HepG2 (cell line): ENCODE results near the gene ADAMTS15. TPM values are rescaled to one million over a fixed set of nuclear protein-coding genes. Genes with fewer than 3 reads are reported as not detected.

Experiments used
- ATAC-seq: fragments of 200-7000 bp; cut with Tn5 transposase; 3 replicates; pipeline ENCODE4 v1.9.1; 2020; ENCODE audit warnings: mild to moderate bottlenecking, moderate library complexity
- BruUV-seq: library from RNA; stranded (reverse); fragments of 400-500 nt; replicated peaks from 2 replicates; lab custom pipeline; 2021; lab: Mats Ljungman, UMichigan
- CTCF ChIA-PET: fragments of 300-600 bp; formaldehyde crosslinking; extraction: SDS; loops from one replicate; lab custom pipeline; 2021; ENCODE audit warnings: low total read pairs, inconsistent platforms, low intra/inter-chr PET ratio; lab: Yijun Ruan, JAX
- POLR2A ChIA-PET: fragments of 350-600 bp; sonication (Branson Sonifier 250); formaldehyde crosslinking; loops from one replicate; lab custom pipeline; 2020; ENCODE audit warnings: antibody characterized with exemption, inconsistent platforms; lab: Yijun Ruan, JAX
- DNase-seq: peaks from one replicate; pipeline ENCODE4 v3.0.0-alpha.2; 2015; ENCODE audit warnings: low spot score
- FAIRE-seq: peaks from 3 replicates; lab custom pipeline; 2011; peaks lifted over from hg19 to GRCh38; lab: Jason Lieb, UNC
- H2AFZ ChIP-seq: one replicate; pipeline ENCODE4 v1.6.1; 2011; ENCODE audit warnings: low read length, inconsistent platforms
- H3K27ac ChIP-seq: fragments of 300-600 bp; 3 replicates; pipeline ENCODE4 v1.8.0; 2011; ENCODE audit warnings: mixed run types, mild to moderate bottlenecking, mixed read lengths, low read length, inconsistent platforms; ENCODE audit not compliant: insufficient read depth; ENCODE audit errors: extremely low read length
- H3K27me3 ChIP-seq, 2 experiments: fragments of 200-600 bp in 1 of 2; 2 replicates in 1 of 2; 3 replicates in 1 of 2; pipeline versions ENCODE4 v1.6.0 to v1.8.0; 2011; ENCODE audit warnings: low read length in 2 of 2, mild to moderate bottlenecking in 2 of 2, moderate library complexity in 2 of 2, inconsistent platforms in 1 of 2; ENCODE audit not compliant: insufficient read depth in 2 of 2, control insufficient read depth in 1 of 2
- H3K36me3 ChIP-seq, 2 experiments: fragments of 200-600 bp in 1 of 2; replicated peaks in 1 of 2; 2 replicates in 1 of 2; 3 replicates in 1 of 2; pipeline versions ENCODE4 v1.5.1 to v1.8.0; 2011; ENCODE audit warnings: low read length in 2 of 2, inconsistent platforms in 1 of 2; ENCODE audit not compliant: insufficient read depth in 2 of 2, control insufficient read depth in 1 of 2
- H3K4me1 ChIP-seq: 2 replicates; pipeline ENCODE4 v1.5.1; 2012; ENCODE audit warnings: low read length, inconsistent platforms; ENCODE audit not compliant: insufficient read depth
- H3K4me2 ChIP-seq: 2 replicates; pipeline ENCODE4 v1.6.0; 2011; ENCODE audit warnings: low read depth, low read length, inconsistent platforms
- H3K4me3 ChIP-seq, 3 experiments: fragments of 200-600 bp in 1 of 3; sonication (generic), shearing (Covaris generic) in 1 of 3; replicated peaks in 1 of 3; 2 replicates each; pipeline ENCODE4 v1.5.1; 2011 to 2016; ENCODE audit warnings: low read length in 3 of 3, inconsistent platforms in 2 of 3, low read depth in 2 of 3, mild to moderate bottlenecking in 2 of 3, control low read depth in 1 of 3, mixed read lengths in 1 of 3; ENCODE audit not compliant: insufficient read depth in 1 of 3
- H3K79me2 ChIP-seq: one replicate; pipeline ENCODE4 v1.6.1; 2011; ENCODE audit warnings: low read length, inconsistent platforms; ENCODE audit not compliant: insufficient read depth
- H3K9ac ChIP-seq: 2 replicates; pipeline ENCODE4 v1.6.0; 2011; ENCODE audit warnings: mild to moderate bottlenecking, low read depth, low read length, inconsistent platforms; ENCODE audit not compliant: insufficient read depth
- H3K9me3 ChIP-seq: 2 replicates; pipeline ENCODE4 v1.5.1; 2012; ENCODE audit warnings: mild to moderate bottlenecking, low read length
- H4K20me1 ChIP-seq: 2 replicates; pipeline ENCODE4 v1.6.0; 2011; ENCODE audit warnings: inconsistent platforms, mild to moderate bottlenecking, low read length, moderate library complexity; ENCODE audit not compliant: insufficient read depth
- HES4 ChIP-seq: sonication (generic); formaldehyde crosslinking; IDR thresholded peaks from 2 replicates; pipeline ENCODE4 v1.9.0; 2021; ENCODE audit warnings: mild to moderate bottlenecking, missing genetic modification reagents, borderline replicate concordance
- ISX ChIP-seq: sonication (generic); formaldehyde crosslinking; conservative IDR thresholded peaks from 2 replicates; pipeline ENCODE4 v1.5.0; 2020; ENCODE audit warnings: missing genetic modification reagents
- NFE2L1 ChIP-seq: sonication (generic); formaldehyde crosslinking; IDR thresholded peaks from 2 replicates; pipeline ENCODE4 v1.4.0; 2020; ENCODE audit warnings: missing genetic modification reagents, mild to moderate bottlenecking, borderline replicate concordance
- ZNF460 ChIP-seq: sonication (generic); formaldehyde crosslinking; IDR thresholded peaks from 2 replicates; pipeline ENCODE4 v1.5.1; 2020; ENCODE audit warnings: missing genetic modification reagents, mild to moderate bottlenecking, borderline replicate concordance
- ZNF816 ChIP-seq: sonication (generic); formaldehyde crosslinking; IDR thresholded peaks from 2 replicates; pipeline ENCODE4 v1.8.0; 2022; ENCODE audit warnings: missing genetic modification reagents, mild to moderate bottlenecking, borderline replicate concordance
- WGBS: methylation state at CpG from one replicate; pipeline ENCODE4 v1.1.6; 2017; ENCODE audit warnings: low lambda C conversion rate; 5-methylcytosine and 5-hydroxymethylcytosine counted together
- in situ Hi-C: cut with HindIII; loops from 2 replicates; pipeline ENCODE4 v1.10.0; 2017; ENCODE audit warnings: low pct_unique_long_range_greater_than_20kb; ENCODE audit not compliant: extremely low pct_ligation_motif_present
- intact Hi-C: fragments of 100-400 bp; cut with micrococcal nuclease; formaldehyde crosslinking; loops from one replicate; pipeline ENCODE4 v1.10.0; 2022; ENCODE audit not compliant: unreplicated experiment
- polyA plus RNA-seq, 8 experiments: library from polyadenylated mRNA; depleted of rRNA in 3 of 8; stranded (reverse) in 7 of 8; unstranded in 1 of 8; fragments of >200 nt; fragmentation: Illumina TruSeq in 4 of 8; extraction: Trizol in 4 of 8; gene quantifications; 2 replicates each; pipeline versions ENCODE4 v1.2.1 to v1.2.3, GENCODE V29; 2011 to 2016; ENCODE audit warnings: low read depth in 4 of 8, missing spikeins in 1 of 8, mixed read lengths in 1 of 8; ENCODE audit not compliant: insufficient read depth in 1 of 8
- total RNA-seq, 5 experiments: library from RNA; depleted of rRNA; stranded (reverse); fragments of >200 nt; fragmentation: Illumina TruSeq; extraction: Trizol; gene quantifications; 2 replicates each; pipeline ENCODE4 v1.2.3, GENCODE V29; 2016; ENCODE audit warnings: low read depth in 1 of 5
- TF ChIP-seq, protein P1 (sequence below): sonication (generic); formaldehyde crosslinking; IDR thresholded peaks from 2 replicates; pipeline ENCODE4 v1.5.1; 2020; ENCODE audit warnings: mild to moderate bottlenecking, missing genetic modification reagents, borderline replicate concordance
- TF ChIP-seq, protein P2 (sequence below): sonication (generic); formaldehyde crosslinking; IDR thresholded peaks from 2 replicates; pipeline ENCODE4 v1.8.0; 2022; ENCODE audit warnings: missing genetic modification reagents, low read depth, mild to moderate bottlenecking, borderline replicate concordance

The ADAMTS15 gene
- total and polyA plus RNA-seq, 2 of the 13 experiments (the other 11 are each of a cell fraction or from before 2014, with no cell fraction given) = 0.01 to 0.02 TPM

DNA sequence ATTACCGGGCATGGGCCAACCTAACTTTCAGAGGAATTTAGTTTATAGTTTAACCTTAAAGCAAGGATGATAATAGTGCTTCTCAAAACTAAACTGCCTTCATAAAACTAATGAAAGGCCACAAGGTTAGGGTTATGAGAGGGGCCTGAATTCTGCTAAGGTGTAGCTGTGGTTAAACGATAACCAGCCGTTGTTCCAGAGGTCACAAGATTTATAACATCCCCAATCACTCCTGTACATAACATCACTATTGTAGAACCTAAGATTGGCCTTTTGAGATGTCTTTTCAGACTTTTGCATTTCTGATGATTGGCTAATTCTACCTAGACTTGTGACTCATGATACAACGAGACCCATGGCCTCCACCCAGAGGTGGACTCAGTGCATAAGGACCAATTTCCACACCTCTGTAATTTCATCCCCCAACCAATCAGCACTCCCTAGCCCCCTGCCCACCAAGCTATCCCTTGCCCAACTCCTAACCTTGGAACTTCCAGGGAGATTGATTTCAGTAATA lies 69.8 kb downstream of the ADAMTS15 start:
- CTCF ChIA-PET = no interaction called here
- WGBS = 42% methylated on average over 4 of the region's 4 CpGs
- ATAC-seq = no peak

More for the DNA sequence above, 69.8 kb downstream of the ADAMTS15 start:
- FAIRE-seq (no peak), DNase-seq (no peak)
- Histone ChIP-seq H3K4me2 (no peak overlapping the region), H3K36me3 (no peaks in the 10 kb centered on the region), H3K9ac (no peak overlapping the region), H3K27ac (no peak overlapping the region), H3K4me1 (no peaks in the 10 kb centered on the region), H4K20me1 (no peaks in the 10 kb centered on the region), H3K79me2 (no peaks in the 10 kb centered on the region), H3K4me3 (no peak overlapping the region), H3K27me3 (peaks cover 4 to 13% of the 10 kb centered on the region in 2 experiments; a peak in 2 of 5 replicates), H3K9me3 (no peaks in the 10 kb centered on the region), H2AFZ (no peak overlapping the region)
- POLR2A ChIA-PET = no interaction called here
- intact Hi-C loops (no loop called here), in situ Hi-C loops (no loop called here)
- no TSS peak for BruUV-seq
- TF ChIP-seq ZNF816 (CRISPR knock-in tag) (no peak), ISX (CRISPR knock-in tag) (no peak), ZNF460 (CRISPR knock-in tag) (no peak), HES4 (no peak), NFE2L1 (no peak)
- TF ChIP-seq, protein P1, sequence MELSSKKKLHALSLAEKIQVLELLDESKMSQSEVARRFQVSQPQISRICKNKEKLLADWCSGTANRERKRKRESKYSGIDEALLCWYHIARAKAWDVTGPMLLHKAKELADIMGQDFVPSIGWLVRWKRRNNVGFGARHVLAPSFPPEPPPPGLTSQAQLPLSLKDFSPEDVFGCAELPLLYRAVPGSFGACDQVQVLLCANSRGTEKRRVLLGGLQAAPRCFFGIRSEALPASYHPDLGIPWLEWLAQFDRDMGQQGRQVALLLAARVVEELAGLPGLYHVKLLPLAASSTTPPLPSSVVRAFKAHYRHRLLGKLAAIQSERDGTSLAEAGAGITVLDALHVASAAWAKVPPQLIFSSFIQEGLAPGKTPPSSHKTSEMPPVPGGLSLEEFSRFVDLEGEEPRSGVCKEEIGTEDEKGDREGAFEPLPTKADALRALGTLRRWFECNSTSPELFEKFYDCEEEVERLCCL (CRISPR knock-in tag) = no peak
- TF ChIP-seq, protein P2, sequence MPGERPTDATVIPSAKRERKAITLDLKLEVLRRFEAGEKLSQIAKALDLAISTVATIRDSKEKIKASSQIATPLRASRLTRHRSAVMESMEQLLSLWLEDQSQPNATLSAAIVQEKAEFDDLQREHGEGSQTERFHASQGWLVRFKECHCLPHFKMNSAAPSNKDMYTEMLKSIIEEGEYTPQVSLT (CRISPR knock-in tag) = no peak
